H1 (cell line): ENCODE measurements around the gene SANBR. TPM values are rescaled to one million over a fixed set of nuclear protein-coding genes. Genes with fewer than 3 reads are reported as not detected.

ENCODE experiments used
- CREB1 ChIP-seq: IDR thresholded peaks from 2 replicates; pipeline ENCODE4 v1.6.1; 2012; ENCODE audit warnings: inconsistent platforms
- CTCF ChIP-seq, 3 experiments: IDR thresholded peaks; 1 replicate in 2 of 3; 2 replicates in 1 of 3; pipeline versions ENCODE4 v1.5.1 to v1.6.1; 2011; ENCODE audit warnings: low read length in 3 of 3, mild to moderate bottlenecking in 3 of 3, inconsistent platforms in 2 of 3, low read depth in 1 of 3, moderate library complexity in 1 of 3; ENCODE audit not compliant: insufficient read depth in 1 of 3; ENCODE audit errors: control extremely low read depth in 1 of 3
- EZH2 ChIP-seq: fragments of 200-600 bp; sonication (generic); IDR thresholded peaks from 2 replicates; pipeline ENCODE4 v1.7.1; 2012; ENCODE audit warnings: low read depth, mild to moderate bottlenecking, moderate library complexity, low read length, inconsistent platforms; ENCODE audit not compliant: severe bottlenecking
- KDM1A ChIP-seq: fragments of 200-600, 300-600 bp; sonication (generic); IDR thresholded peaks from 2 replicates; pipeline ENCODE4 v1.7.1; 2016; ENCODE audit warnings: mild to moderate bottlenecking, low read length, borderline replicate concordance
- MAX ChIP-seq: IDR thresholded peaks from 2 replicates; pipeline ENCODE4 v1.6.1; 2012; ENCODE audit warnings: inconsistent platforms
- PHF8 ChIP-seq: fragments of 200-600 bp; sonication (generic); conservative IDR thresholded peaks from 2 replicates; pipeline ENCODE4 v1.7.1; 2012; ENCODE audit warnings: low read depth, mild to moderate bottlenecking, inconsistent platforms, low read length, moderate library complexity
- SRF ChIP-seq: IDR thresholded peaks from 2 replicates; pipeline ENCODE4 v1.6.1; 2011; ENCODE audit warnings: mild to moderate bottlenecking, low read depth, low read length, moderate library complexity
- polyA plus RNA-seq, 7 experiments: library from polyadenylated mRNA; depleted of rRNA in 3 of 7; stranded (reverse) in 5 of 7; unstranded in 2 of 7; fragments of >200 nt in 5 of 7; fragments of 200-250 nt in 2 of 7; gene quantifications; 1 replicate in 5 of 7; 2 replicates in 1 of 7; 4 replicates in 1 of 7; pipeline versions ENCODE4 v1.2.1 to v1.2.3, GENCODE V29; 2011 to 2013; ENCODE audit warnings: missing spikeins in 2 of 7, mixed read lengths in 2 of 7
- total RNA-seq: library from RNA; stranded (reverse); fragmentation: NEBNext Ultra II Directional; extraction: Animal tissue kit (Norgen Biotek cat#: 25700); gene quantifications from 2 replicates; pipeline ENCODE4 v1.2.1, GENCODE V29; 2021

Gene SANBR
- total and polyA plus RNA-seq, 2 of the 8 experiments (the other 6 are each of a cell fraction or from before 2014, with no cell fraction given): 3.4 to 12.1 TPM

DNA sequence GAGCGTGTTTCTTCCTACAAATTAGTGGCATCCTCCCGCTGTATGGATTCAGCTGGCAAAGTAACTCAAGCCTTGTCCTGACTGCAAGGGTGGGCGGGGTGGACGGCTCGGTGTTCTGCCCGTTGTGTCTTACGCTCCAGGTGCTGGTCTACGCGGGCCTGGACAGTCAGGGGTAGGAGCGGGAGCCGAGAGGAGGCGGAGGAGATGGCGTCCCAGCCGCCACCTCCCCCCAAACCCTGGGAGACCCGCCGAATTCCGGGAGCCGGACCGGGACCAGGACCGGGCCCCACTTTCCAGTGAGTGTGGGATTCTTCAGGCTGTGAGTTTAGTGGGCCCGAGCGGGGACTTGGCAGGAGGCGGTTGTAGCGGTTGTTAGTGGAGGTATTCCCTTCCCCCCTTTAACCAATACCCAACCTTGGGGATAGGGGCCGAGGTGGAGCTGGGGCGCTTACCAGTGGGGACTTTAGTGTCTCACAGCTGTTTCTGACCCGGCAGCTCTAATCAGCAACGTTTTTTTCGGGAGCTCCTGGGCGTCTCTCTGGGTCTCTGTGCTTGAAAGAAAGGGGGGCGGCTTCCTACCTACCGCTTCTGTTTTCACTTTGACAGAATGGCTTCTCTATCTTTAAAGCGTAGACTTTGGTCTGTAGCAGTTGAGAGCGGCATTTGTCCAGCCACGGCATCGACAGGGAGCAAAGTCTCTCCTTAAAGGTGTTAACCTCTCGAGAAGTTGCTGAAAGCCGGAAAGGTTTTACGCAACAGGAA lies 47.9 kb upstream of the SANBR start, which contains the start of the genes PEX13 and PUS10 (continued):
- TF ChIP-seq PHF8: peak; percentile 67; the same call in 1 of the 2 replicates
- no peak for TF ChIP-seq KDM1A
- TF ChIP-seq MAX: no peak
- TF ChIP-seq SRF: peak; percentile 90
- TF ChIP-seq CREB1: peak; percentile 44
- TF ChIP-seq CTCF (IDR thresholded peaks at IDR 0.05; ENCODE audit: control extremely low read depth in 1 of 3, insufficient read depth in 1 of 3, low read depth in 1 of 3, low read length in 3 of 3): no peak
- no peak for TF ChIP-seq EZH2
